Measurements from ENCODE around the gene GFM1.

DNA sequence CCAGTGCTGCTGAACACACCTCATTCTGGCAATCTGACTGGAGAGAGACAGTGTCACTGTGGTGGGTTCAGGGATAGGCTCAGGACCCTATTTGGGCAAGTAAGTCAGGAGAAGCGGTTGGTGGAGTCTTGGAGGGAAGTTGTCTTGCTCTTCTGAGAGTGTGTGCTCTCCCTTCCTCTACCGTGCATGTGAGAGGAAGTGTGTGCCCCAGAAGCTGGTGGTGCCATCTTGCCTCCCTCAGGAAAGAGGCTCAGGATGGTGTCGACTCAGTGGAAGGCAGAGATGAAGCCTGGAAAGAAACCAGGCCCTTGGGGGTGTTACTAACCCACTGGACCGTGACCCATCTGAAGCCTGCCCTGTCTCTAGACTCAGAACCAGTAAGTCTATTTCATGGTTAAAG lies 94.8 kb downstream of the GFM1 start:
- TF ChIP-seq, protein P1, sequence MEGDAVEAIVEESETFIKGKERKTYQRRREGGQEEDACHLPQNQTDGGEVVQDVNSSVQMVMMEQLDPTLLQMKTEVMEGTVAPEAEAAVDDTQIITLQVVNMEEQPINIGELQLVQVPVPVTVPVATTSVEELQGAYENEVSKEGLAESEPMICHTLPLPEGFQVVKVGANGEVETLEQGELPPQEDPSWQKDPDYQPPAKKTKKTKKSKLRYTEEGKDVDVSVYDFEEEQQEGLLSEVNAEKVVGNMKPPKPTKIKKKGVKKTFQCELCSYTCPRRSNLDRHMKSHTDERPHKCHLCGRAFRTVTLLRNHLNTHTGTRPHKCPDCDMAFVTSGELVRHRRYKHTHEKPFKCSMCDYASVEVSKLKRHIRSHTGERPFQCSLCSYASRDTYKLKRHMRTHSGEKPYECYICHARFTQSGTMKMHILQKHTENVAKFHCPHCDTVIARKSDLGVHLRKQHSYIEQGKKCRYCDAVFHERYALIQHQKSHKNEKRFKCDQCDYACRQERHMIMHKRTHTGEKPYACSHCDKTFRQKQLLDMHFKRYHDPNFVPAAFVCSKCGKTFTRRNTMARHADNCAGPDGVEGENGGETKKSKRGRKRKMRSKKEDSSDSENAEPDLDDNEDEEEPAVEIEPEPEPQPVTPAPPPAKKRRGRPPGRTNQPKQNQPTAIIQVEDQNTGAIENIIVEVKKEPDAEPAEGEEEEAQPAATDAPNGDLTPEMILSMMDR (IDR thresholded peaks at IDR 0.05), result no peak
- TF ChIP-seq POLR2A (IDR thresholded peaks at IDR 0.05), result no peak

Measured in esophagus squamous epithelium (tissue), 4 donors.